ENCODE results near the gene NET1.

NET1 gene

DNA sequence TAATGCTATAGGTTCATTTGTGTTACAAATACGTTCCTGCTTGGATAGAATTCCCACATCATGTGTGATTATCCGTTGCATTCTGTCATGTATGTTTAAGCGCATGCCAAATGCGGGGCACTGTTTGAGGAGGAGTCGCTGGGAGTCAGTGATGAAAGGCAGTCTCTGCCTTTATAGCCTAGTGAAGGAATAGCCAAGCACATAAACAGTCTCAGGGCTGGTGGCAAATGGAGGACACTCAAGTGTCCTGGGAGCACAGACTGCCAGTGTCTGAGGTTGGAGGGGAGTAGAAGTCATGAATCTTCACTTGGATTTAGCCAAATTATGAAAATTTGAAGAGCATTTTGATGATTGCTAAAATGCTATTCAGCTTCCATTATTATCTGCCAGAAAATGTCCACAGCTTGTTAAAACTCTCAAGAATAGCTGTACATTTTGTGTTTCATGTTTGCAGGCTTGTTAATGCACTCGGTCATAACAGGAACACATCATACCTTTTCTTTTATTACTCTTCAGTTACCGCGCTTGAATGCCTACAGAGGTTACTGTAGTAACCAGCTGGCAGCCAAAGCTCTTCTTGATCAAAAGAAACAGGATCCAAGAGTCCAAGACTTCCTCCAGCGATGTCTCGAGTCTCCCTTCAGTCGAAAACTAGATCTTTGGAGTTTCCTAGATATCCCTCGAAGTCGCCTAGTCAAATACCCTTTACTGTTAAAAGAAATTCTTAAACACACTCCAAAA lies 41.6 kb downstream of the NET1 start:
- TF ChIP-seq, protein P1, sequence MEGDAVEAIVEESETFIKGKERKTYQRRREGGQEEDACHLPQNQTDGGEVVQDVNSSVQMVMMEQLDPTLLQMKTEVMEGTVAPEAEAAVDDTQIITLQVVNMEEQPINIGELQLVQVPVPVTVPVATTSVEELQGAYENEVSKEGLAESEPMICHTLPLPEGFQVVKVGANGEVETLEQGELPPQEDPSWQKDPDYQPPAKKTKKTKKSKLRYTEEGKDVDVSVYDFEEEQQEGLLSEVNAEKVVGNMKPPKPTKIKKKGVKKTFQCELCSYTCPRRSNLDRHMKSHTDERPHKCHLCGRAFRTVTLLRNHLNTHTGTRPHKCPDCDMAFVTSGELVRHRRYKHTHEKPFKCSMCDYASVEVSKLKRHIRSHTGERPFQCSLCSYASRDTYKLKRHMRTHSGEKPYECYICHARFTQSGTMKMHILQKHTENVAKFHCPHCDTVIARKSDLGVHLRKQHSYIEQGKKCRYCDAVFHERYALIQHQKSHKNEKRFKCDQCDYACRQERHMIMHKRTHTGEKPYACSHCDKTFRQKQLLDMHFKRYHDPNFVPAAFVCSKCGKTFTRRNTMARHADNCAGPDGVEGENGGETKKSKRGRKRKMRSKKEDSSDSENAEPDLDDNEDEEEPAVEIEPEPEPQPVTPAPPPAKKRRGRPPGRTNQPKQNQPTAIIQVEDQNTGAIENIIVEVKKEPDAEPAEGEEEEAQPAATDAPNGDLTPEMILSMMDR (IDR thresholded peaks at IDR 0.05; ENCODE audit: low read depth, low read length): no peak
- in situ Hi-C loops (cut with HindIII; ENCODE audit: low sequenced_read_pairs): no loop called here
- no peak overlapping the region for H3K4me3 ChIP-seq (ENCODE audit: low read depth, low read length)
- no peak for DNase-seq (ENCODE audit: low read depth, low spot score)

DNA sequence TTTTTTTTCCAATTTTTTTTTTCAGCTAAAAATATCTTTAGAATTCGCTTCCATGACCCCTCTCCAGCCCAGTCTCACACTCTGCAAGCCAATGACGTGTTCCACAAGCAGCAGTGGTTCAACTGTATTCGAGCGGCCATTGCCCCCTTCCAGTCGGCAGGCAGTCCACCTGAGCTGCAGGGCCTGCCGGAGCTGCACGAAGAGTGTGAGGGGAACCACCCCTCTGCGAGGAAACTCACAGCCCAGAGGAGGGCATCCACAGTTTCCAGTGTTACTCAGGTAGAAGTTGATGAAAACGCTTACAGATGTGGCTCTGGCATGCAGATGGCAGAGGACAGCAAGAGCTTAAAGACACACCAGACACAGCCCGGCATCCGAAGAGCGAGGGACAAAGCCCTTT lies 44.2 kb downstream of the NET1 start:
- in situ Hi-C loops (cut with HindIII; ENCODE audit: low sequenced_read_pairs): no loop called here
- no peak for DNase-seq (ENCODE audit: low read depth, low spot score)
- no peak overlapping the region for H3K4me3 ChIP-seq (ENCODE audit: low read depth, low read length)
- TF ChIP-seq, protein P1 (IDR thresholded peaks at IDR 0.05; ENCODE audit: low read depth, low read length): no peak

DNA sequence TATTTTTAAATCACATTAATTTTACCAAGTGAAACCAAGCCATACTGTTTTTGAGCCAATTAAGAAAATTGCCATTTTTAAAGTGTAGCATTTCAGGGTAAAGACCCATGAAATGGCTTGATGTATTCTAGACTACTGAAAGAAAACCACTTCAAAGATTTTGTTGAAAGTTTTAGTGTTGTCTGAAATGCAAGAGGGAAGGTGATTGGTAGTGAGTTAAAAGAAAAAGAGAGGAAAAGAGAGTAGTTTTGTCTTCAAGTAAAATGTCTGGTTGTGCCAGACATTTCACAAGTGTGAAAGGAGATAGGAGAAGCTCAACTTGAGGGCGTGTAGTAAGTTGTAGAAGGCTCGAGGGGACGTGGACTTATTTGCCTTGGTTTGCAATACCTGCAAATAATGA lies 45.4 kb downstream of the NET1 start:
- TF ChIP-seq, protein P1 (IDR thresholded peaks at IDR 0.05; ENCODE audit: low read depth, low read length): no peak

DNA sequence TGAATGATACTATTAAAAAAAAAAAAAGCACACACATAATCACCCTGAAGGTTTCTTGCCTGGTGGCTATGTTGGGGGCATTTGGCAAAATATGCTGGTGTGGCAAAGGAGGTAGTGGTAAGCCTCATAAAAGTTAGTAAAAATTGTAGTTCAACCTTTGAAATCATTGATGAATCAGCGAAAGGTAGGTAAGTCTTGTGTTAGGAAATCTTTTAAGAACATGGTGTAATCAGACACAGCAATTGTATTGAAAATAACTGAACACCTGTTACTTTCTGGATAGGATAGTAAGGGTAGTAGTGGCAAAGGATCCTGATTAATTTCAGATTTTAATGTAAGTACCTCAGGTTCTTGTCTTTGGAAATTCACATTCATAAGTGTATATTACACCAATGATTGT lies 46.1 kb downstream of the NET1 start:
- no peak for DNase-seq (ENCODE audit: low read depth, low spot score)
- H3K4me3 ChIP-seq (ENCODE audit: low read depth, low read length): no peak overlapping the region
- in situ Hi-C loops (cut with HindIII; ENCODE audit: low sequenced_read_pairs): no loop called here
- TF ChIP-seq, protein P1 (IDR thresholded peaks at IDR 0.05; ENCODE audit: low read depth, low read length): no peak

More for the DNA sequence above, 45.4 kb downstream of the NET1 start:
- H3K4me3 ChIP-seq (ENCODE audit: low read depth, low read length): no peak overlapping the region
- in situ Hi-C loops (cut with HindIII; ENCODE audit: low sequenced_read_pairs): no loop called here
- no peak for DNase-seq (ENCODE audit: low read depth, low spot score)

DNA sequence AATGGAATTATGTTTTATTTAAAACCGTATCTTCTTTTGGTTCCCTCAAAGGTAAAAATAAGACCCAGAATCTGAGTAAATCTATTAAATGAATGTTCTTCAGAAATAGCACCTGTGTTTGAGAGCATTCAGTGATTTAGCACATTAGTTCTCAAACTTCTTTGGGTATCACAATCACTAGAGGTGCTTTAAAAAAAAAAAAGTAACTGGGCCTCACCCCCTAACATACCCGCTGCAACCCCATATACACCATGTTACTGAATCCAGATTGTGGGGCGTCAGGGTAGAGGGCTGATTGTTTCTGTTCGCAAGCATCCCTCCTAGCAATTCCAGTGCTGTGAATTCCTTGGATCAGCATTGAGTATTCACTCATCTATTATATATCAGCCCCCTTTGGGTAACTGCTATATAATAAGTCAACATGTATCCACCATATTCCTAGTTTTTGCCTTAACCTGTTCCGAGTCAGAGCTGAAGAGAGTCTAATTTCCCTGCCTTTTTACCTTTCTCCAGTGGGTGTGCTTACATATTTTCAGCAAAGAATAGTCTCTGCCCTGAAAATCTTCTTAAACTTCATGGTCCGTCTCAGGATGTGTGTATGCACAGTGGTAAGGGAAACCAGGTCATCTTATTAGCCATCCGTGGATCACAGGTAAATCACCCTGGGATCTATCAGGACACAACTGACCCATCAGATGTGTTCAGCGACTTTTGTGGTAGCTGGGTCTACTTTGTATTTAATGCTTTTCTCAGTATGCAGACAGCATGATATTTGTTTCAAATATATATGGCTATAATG lies 46.8 kb downstream of the NET1 start:
- TF ChIP-seq, protein P1 (IDR thresholded peaks at IDR 0.05; ENCODE audit: low read depth, low read length): no peak
- in situ Hi-C loops (cut with HindIII; ENCODE audit: low sequenced_read_pairs): no loop called here

DNA sequence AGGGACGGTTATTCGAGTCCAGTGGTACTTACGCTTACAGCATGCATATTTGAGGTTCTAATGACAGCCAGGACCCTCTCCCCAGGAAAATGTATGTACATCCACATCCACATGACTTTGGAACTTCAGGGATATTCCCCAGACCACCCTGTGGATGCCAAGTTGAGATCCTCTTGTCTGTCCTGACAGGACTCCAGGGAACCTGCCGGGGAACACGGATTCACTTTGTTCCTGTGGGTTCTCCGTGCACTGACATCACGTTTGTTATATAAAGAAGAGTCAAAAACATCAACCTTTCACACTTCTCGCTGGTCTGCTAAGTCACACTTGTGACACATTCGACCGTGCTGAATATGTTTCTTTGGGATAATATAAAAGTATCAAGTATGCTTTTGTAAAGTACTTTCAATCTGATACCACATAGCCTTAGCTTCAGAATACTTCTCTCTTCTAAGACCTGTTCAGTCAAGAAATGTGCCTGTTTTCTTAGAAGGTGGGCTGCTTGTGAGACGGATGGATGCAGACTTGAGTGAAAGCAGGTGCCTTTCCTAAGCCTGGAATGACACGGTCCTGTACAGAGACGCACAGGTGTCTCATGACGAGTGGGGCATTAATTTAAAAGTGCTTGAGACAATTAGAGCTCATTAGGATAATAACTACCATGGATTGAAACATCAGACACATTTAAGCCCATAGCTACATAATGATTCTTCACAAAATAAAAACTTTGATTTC lies 48.3 kb downstream of the NET1 start:
- no peak overlapping the region for H3K4me3 ChIP-seq (ENCODE audit: low read depth, low read length)
- TF ChIP-seq, protein P1 (IDR thresholded peaks at IDR 0.05; ENCODE audit: low read depth, low read length): no peak
- no peak for DNase-seq (ENCODE audit: low read depth, low spot score)
- in situ Hi-C loops (cut with HindIII; ENCODE audit: low sequenced_read_pairs): no loop called here

More for the DNA sequence above, 46.8 kb downstream of the NET1 start:
- DNase-seq (ENCODE audit: low read depth, low spot score): no peak
- H3K4me3 ChIP-seq (ENCODE audit: low read depth, low read length): no peak overlapping the region
